ENCODE measurements around the gene OR4A5.
"Not testable (repeated sequence)": the region's sequence is repeated elsewhere in the genome, so short reads cannot be mapped to it uniquely, and the experiment has no call there.

The OR4A5 gene, protein sequence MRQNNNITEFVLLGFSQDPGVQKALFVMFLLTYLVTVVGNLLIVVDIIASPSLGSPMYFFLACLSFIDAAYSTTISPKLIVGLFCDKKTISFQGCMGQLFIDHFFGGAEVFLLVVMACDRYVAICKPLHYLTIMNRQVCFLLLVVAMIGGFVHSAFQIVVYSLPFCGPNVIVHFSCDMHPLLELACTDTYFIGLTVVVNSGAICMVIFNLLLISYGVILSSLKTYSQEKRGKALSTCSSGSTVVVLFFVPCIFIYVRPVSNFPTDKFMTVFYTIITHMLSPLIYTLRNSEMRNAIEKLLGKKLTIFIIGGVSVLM

DNA sequence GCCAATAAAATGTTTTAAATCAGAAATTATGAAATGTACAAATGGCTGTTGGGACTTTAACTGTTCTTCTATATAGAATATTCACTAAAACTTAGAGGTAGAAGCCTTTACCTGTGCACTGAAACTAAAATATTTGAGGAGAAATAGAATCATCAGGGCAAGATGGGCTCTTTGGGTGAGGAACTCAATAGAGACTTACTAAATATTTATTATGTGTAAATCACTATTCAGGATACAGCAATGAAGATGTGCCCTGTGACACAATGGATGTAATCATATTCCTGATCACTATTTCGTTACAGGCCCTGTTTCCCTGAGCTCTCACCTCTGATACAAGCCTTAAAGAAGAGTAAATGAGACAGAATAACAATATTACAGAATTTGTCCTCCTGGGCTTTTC lies at the start of gene OR4A5:
Gene OR4A5, plus strand, starts transcription at position 301 of the 400 bp plus-strand sequence. Its CDS starts 53 bp downstream, at position 354.
- DNase-seq, result not testable (repeated sequence)

DNA sequence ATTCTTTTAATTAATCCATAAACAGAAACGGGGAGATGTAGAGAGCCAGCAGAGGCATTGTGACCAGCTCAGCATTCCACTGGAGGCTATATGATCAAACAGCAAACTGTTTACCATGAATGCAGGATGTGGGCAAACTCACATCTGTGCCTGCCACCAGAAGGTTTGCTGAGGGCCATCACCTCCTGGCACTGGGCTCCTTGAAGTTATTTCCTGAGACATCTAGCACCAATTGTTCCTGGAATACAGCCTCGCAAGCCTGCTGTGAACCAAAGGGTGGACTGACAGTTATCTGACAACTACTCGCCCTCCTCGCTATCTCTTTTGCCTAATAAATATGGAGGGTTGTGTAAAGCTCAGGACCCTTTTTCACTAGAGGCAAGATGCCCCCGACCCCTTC lies 13.5 kb downstream of the OR4A5 start:
- DNase-seq, result not testable (repeated sequence)

Data from stimulated activated naive CD4-positive, alpha-beta T cell treated with Interleukin-2 at 50 U/mL for 16 hours (primary cell).